Activated CD4-positive, CD25-positive, alpha-beta regulatory T cell (primary cell): Measurements from ENCODE around the gene ATP2B2.

Source experiments
- DNase-seq, 4 experiments: peaks; one replicate each; lab custom pipeline; 2025; lab: John Stamatoyannopoulos, UW

Gene ATP2B2

GRCh38 chr3:10510743-10511432 lies 5.5 kb upstream of the ATP2B2 start:
- no peak for DNase-seq

GRCh38 chr3:10510086-10510742 lies 4.8 kb upstream of the ATP2B2 start:
- DNase-seq: no peak

- DNase-seq: no peak
Measured at GRCh38 chr3:10509325-10509724, 3.9 kb upstream of the ATP2B2 start.

- DNase-seq: no peak
Measured at GRCh38 chr3:10508619-10509260, 3.4 kb upstream of the ATP2B2 start.

- DNase-seq: no peak
Measured at GRCh38 chr3:10508235-10508618, 2.8 kb upstream of the ATP2B2 start.

GRCh38 chr3:10507331-10507730 lies 1.9 kb upstream of the ATP2B2 start:
- no peak for DNase-seq

- DNase-seq: no peak
Measured at GRCh38 chr3:10506696-10507095, 1.3 kb upstream of the ATP2B2 start.

- DNase-seq: no peak
Measured at GRCh38 chr3:10505791-10506585, 602 bp upstream of the ATP2B2 start.

GRCh38 chr3:10504171-10505049 lies 976 bp downstream of the ATP2B2 start:
- DNase-seq: no peak

DNA sequence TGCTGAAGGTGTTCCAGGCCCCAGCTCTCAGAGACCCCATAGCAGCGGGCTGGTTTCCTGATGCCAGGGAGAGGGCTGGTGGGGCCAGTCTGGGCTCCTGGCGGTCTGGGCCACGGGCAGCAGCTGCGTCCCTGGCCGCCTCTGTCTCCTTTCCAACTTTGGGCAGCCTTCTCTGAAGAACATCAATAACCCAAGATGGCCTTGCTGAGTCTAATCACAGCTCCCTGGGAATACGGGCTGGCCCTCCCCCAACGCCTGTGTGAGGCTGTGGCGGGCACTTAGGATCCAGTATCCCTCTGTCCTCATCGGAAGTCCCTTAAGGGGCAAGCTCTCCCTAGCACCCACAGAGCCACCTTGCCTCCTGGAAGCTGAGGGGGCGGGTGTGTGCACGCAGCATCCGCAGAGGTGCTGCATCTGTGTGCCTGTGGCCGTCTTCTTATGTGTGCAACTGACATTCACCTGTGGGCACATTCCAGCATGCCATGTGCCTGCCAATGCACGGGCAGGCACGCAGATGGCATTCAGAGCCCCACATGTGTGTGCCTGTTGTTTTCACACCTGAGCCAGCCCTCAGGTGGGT lies 2.1 kb downstream of the ATP2B2 start:
- no peak for DNase-seq

DNA sequence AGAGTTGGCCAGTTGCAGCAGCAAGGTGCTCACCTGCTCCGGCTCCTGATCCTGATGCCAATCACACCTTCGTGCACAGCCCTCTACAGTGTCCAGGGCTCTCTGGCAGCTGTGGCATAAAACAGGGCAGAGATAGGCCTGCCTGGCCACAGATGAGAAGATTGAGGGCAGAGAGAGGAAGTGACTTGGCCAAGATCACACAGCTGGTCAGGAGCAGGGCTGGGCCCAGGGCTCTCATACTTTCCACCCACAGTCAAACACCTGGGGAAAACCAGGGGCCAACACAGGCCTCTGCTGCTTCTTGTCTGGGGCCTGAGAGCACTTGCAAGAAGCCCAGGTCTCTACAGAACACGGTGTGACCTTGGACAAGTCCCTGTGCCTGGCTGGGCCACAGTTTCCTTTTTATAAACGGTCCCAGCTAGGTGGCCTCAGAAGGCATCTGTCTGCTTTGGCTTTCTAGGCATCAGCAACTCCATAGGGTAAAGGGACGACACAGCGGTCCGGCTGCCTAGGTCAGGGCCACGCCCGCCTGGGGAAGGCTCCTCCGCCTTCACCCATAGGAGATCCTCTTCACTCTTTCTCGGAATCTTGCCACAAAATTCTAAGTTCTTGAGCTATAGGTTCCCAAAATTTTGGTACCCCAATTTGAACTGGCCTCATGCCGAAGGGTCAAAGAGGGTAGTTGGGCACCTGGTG lies 3.1 kb downstream of the ATP2B2 start:
- no peak for DNase-seq

DNA sequence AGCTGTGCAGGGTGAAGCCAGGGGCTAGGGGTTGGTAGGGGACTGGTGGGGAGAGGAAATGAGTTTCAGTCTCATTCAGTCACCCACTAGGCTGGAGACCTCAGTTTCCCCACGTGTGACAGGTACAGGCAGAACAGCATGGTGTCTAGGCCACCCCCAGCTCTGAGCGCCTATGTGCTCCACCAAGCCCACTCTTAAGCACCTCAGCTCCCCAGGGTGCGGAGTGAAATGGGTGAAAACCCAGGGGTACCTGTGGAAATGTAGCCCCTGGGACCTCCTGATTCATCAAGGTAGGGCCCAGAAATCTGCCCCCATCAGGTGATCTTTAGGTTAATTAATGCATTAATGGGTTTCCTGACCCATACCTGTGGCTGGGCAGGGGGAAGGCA lies 3.7 kb downstream of the ATP2B2 start:
- no peak for DNase-seq

DNA sequence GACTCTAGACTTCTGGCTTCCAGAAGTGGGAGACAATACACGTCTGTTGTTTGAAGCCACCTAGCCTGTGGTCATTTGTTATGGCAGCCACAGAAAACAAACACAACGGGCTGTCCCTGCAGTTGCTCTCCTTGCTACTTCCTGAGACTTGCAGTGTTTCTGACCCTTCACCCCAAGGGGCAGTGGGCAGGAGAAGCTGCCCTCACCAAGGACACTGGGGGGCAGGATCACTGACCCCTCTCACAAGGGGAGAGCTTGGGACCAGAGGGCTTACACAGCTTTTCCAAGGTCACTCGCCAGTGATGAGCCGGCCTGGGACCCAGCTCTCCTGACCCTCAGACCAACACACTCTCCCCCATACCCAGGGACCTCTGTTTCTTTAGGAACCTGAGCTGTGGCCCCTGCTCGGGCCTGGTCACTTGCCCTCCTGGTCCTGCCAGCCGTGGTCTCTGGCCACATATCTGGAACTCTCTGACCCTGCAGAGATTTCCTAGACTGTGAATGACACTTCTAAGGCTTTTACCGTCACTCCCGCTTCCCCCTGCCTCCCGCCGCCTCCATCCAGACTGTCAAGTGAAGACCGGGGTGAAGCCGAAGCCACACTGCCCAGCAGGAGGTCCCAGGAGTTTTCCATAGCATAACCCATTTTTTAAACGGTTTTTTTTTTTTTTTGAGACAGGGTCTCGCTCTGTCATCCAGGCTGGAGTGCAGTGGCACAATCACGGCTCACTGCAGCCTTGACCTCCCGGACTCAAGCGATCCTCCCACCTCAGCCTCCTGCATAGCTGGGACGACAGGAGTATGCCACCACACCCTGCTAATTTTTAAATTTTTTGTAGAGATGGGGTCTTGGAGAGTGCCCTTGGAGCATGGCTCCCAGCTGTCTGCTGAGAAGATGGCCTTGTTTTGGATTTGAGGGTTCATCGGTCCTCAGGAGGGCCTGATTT lies 4.4 kb downstream of the ATP2B2 start:
- DNase-seq: no peak

DNA sequence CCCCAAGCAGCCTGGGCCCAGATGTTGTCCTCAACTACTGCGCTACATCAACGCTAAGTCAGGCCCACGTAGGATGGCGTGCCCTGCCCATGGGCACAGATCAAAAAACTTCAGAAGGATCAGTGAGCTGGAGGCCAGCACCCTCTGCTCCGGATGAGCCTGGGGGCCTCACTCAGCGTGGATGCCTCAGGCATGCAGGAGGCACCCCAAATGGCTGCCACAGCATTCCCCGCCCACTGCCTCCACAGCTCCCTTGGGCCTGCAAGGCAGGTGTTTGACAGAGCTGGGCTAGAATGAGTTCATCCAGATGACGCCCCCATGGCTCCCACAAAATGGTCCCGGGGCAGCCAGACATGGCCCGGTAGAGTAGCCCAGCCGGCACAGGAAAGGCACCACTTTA lies 7.1 kb downstream of the ATP2B2 start:
- DNase-seq: no peak

GRCh38 chr3:10497439-10497838 lies 7.9 kb downstream of the ATP2B2 start:
- DNase-seq: no peak

- DNase-seq: no peak
Measured at GRCh38 chr3:10496121-10496863, 9.1 kb downstream of the ATP2B2 start.

GRCh38 chr3:10495614-10496013 lies 9.8 kb downstream of the ATP2B2 start:
- no peak for DNase-seq

- DNase-seq: no peak
Measured at GRCh38 chr3:10495003-10495402, 10.4 kb downstream of the ATP2B2 start.

- no peak for DNase-seq
Measured at GRCh38 chr3:10494180-10494579, 11.2 kb downstream of the ATP2B2 start.
